Muscle layer of duodenum (tissue), 2 donors: ENCODE data around the gene OGDH.
"Not testable (repeated sequence)": the region's sequence is repeated elsewhere in the genome, so short reads cannot be mapped to it uniquely, and the experiment has no call there.

Experiments used
- H3K27ac ChIP-seq: one replicate; pipeline ENCODE4 v1.7.0; 2013; ENCODE audit warnings: mild to moderate bottlenecking, low read length
- H3K27me3 ChIP-seq: one replicate; pipeline ENCODE4 v1.7.0; 2013; ENCODE audit warnings: low read depth, mild to moderate bottlenecking, control low read depth, low read length
- H3K36me3 ChIP-seq, 2 donors: one replicate each; pipeline ENCODE4 v1.7.0; 2013; ENCODE audit warnings: low read length in 2 of 2, control low read depth in 1 of 2, mild to moderate bottlenecking in 1 of 2; ENCODE audit not compliant: insufficient read depth in 2 of 2, control insufficient read depth in 1 of 2
- H3K4me1 ChIP-seq, 2 donors: one replicate each; pipeline ENCODE4 v1.7.0; 2013; ENCODE audit warnings: low read length in 2 of 2, mild to moderate bottlenecking in 2 of 2, control low read depth in 1 of 2, moderate library complexity in 1 of 2; ENCODE audit not compliant: insufficient read depth in 2 of 2, control insufficient read depth in 1 of 2
- H3K4me3 ChIP-seq, 2 donors: one replicate each; pipeline ENCODE4 v1.7.0; 2013; ENCODE audit warnings: low read length in 2 of 2, low read depth in 1 of 2, mild to moderate bottlenecking in 1 of 2
- H3K9me3 ChIP-seq, 2 donors: one replicate each; pipeline ENCODE4 v1.7.0; 2013; ENCODE audit warnings: low read length in 2 of 2, control low read depth in 1 of 2, mild to moderate bottlenecking in 1 of 2; ENCODE audit not compliant: control insufficient read depth in 1 of 2
- donor health status: healthy.

The OGDH gene

GRCh38 chr7:44606341-44607140 lies at the start of gene OGDH:
TSS of gene OGDH (plus strand) at chr7:44606627. CDS start at chr7:44624344, 17,717 bp downstream.
- Histone ChIP-seq H3K9me3 (no peaks in the 10 kb centered on the region), H3K36me3 (no peaks in the 10 kb centered on the region), H3K4me1 (peaks cover 0 to 9% of the 10 kb centered on the region in 2 donors), H3K4me3 (peak within 1 kb of the TSS; percentile 83 to 91), H3K27me3 (no peaks in the 10 kb centered on the region), H3K27ac (peak within 1 kb of the TSS; percentile 97)

- Histone ChIP-seq H3K4me3 (no peak overlapping the region), H3K4me1 (no peaks in the 10 kb centered on the region), H3K27ac (no peak overlapping the region), H3K9me3 (no peaks in the 10 kb centered on the region), H3K36me3 (no peaks in the 10 kb centered on the region), H3K27me3 (no peaks in the 10 kb centered on the region)
Measured at GRCh38 chr7:44557485-44557884, 48.9 kb upstream of the OGDH start.

GRCh38 chr7:44559485-44559884 lies 46.9 kb upstream of the OGDH start:
- Histone ChIP-seq H3K4me1 (no peaks in the 10 kb centered on the region), H3K27ac (no peak overlapping the region), H3K27me3 (no peaks in the 10 kb centered on the region), H3K4me3 (no peak overlapping the region), H3K9me3 (no peaks in the 10 kb centered on the region), H3K36me3 (peaks cover 5 to 10% of the 10 kb centered on the region in 2 donors)

- Histone ChIP-seq H3K27ac (no peak overlapping the region), H3K36me3 (peaks cover 14 to 25% of the 10 kb centered on the region in 2 donors), H3K4me1 (no peaks in the 10 kb centered on the region), H3K9me3 (no peaks in the 10 kb centered on the region), H3K27me3 (no peaks in the 10 kb centered on the region), H3K4me3 (no peak overlapping the region)
Measured at GRCh38 chr7:44561481-44561880, 44.9 kb upstream of the OGDH start.

- no peaks in the 10 kb centered on the region for H3K9me3 ChIP-seq
- no peak overlapping the region for H3K27ac ChIP-seq
Measured at GRCh38 chr7:44561962-44562621, 44.3 kb upstream of the OGDH start.

GRCh38 chr7:44562622-44562962 lies 43.8 kb upstream of the OGDH start:
- not testable (repeated sequence) for H3K4me1 ChIP-seq, H3K27ac ChIP-seq, H3K9me3 ChIP-seq, H3K27me3 ChIP-seq, H3K4me3 ChIP-seq
- H3K36me3 ChIP-seq, result peaks cover 25 to 36% of the 10 kb centered on the region in 2 donors

More at GRCh38 chr7:44561962-44562621, 44.3 kb upstream of the OGDH start:
- H3K4me3 ChIP-seq, result no peak overlapping the region
- no peaks in the 10 kb centered on the region for H3K27me3 ChIP-seq
- peaks cover 20 to 31% of the 10 kb centered on the region in 2 donors for H3K36me3 ChIP-seq
- H3K4me1 ChIP-seq, result no peaks in the 10 kb centered on the region

GRCh38 chr7:44563171-44563679 lies 43.2 kb upstream of the OGDH start:
- Histone ChIP-seq H3K4me3 (no peak overlapping the region), H3K4me1 (no peaks in the 10 kb centered on the region), H3K36me3 (peaks cover 31 to 43% of the 10 kb centered on the region in 2 donors), H3K9me3 (no peaks in the 10 kb centered on the region), H3K27ac (no peak overlapping the region), H3K27me3 (no peaks in the 10 kb centered on the region)

- no peaks in the 10 kb centered on the region for H3K27me3 ChIP-seq
- H3K9me3 ChIP-seq, result no peaks in the 10 kb centered on the region
- no peak overlapping the region for H3K27ac ChIP-seq
- H3K4me3 ChIP-seq, result no peak overlapping the region
- no peaks in the 10 kb centered on the region for H3K4me1 ChIP-seq
- H3K36me3 ChIP-seq, result peaks cover 45 to 56% of the 10 kb centered on the region in 2 donors
Measured at GRCh38 chr7:44564606-44565005, 41.8 kb upstream of the OGDH start.

GRCh38 chr7:44565097-44565794 lies 41.2 kb upstream of the OGDH start:
- H3K4me3 ChIP-seq, result no peak overlapping the region
- no peaks in the 10 kb centered on the region for H3K27me3 ChIP-seq
- H3K36me3 ChIP-seq, result peaks cover 52 to 63% of the 10 kb centered on the region in 2 donors
- no peaks in the 10 kb centered on the region for H3K4me1 ChIP-seq
- no peak overlapping the region for H3K27ac ChIP-seq
- H3K9me3 ChIP-seq, result no peaks in the 10 kb centered on the region

GRCh38 chr7:44565795-44566559 lies 40.5 kb upstream of the OGDH start:
- Histone ChIP-seq H3K27ac (no peak overlapping the region), H3K27me3 (no peaks in the 10 kb centered on the region), H3K4me1 (no peaks in the 10 kb centered on the region), H3K4me3 (no peak overlapping the region), H3K36me3 (peaks cover 59 to 70% of the 10 kb centered on the region in 2 donors), H3K9me3 (no peaks in the 10 kb centered on the region)
